ENCODE measurements around the gene STRBP.

The STRBP gene

DNA sequence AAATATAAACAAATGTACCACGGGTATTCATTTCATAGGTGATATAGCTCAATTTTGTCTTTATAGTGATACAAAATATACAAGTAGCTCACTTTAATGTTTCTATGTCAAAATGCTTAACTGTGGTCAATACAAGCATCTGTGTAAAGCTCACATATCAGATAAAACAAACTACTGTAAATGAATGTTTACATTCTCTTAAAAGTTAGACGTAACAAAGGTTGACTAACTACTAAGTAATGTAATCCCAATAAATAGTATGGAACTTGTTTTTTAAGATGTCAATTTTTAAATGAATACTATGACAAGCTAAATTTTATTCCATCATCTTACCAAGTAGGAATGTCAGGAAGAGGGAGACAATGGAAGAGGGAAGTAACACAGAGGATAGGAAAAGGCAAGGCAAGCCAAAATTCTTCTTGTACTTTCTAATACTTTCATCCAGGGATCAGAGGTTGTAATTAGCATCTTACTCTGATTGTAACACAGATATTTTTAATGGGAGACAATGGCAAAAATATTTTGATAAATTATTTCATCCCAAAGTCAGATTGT, 105.5 kb downstream of the STRBP start:
- no peak overlapping the region for H3K4me3 ChIP-seq
- H3K27me3 ChIP-seq = no peaks in the 10 kb centered on the region
- H3K9me3 ChIP-seq = no peaks in the 10 kb centered on the region
- H3K4me1 ChIP-seq = no peaks in the 10 kb centered on the region
- H3K27ac ChIP-seq = no peak overlapping the region
- TF ChIP-seq CTCF (IDR thresholded peaks at IDR 0.05) = no peak
- DNase-seq = no peak
- intact Hi-C loops (cut with DNase I; ENCODE audit: low total_unique reads) = no loop called here
- H3K36me3 ChIP-seq = no peaks in the 10 kb centered on the region

GRCh38 chr9:123162360-123162759, 106.0 kb downstream of the STRBP start:
- TF ChIP-seq CTCF (IDR thresholded peaks at IDR 0.05) = no peak
- Histone ChIP-seq H3K9me3 (no peaks in the 10 kb centered on the region), H3K27ac (no peak overlapping the region), H3K4me1 (no peaks in the 10 kb centered on the region), H3K36me3 (peaks cover 0 to 4% (median 0%) of the 10 kb centered on the region in 3 donors), H3K27me3 (no peaks in the 10 kb centered on the region), H3K4me3 (no peak overlapping the region)
- no peak for DNase-seq
- intact Hi-C loops (cut with DNase I; ENCODE audit: low total_unique reads) = no loop called here

GRCh38 chr9:123157221-123157620, 111.2 kb downstream of the STRBP start:
- DNase-seq = no peak
- Histone ChIP-seq H3K4me1 (no peaks in the 10 kb centered on the region), H3K36me3 (peaks cover 0 to 6% (median 5%) of the 10 kb centered on the region in 3 donors), H3K4me3 (no peak overlapping the region), H3K9me3 (no peaks in the 10 kb centered on the region), H3K27me3 (no peaks in the 10 kb centered on the region), H3K27ac (no peak overlapping the region)
- intact Hi-C loops (cut with DNase I; ENCODE audit: low total_unique reads) = no loop called here
- TF ChIP-seq CTCF (IDR thresholded peaks at IDR 0.05) = no peak

- no peak for TF ChIP-seq CTCF (IDR thresholded peaks at IDR 0.05)
- intact Hi-C loops (cut with DNase I; ENCODE audit: low total_unique reads) = no loop called here
- H3K9me3 ChIP-seq = peaks cover 0 to 5% (median 0%) of the 10 kb centered on the region in 3 donors
- peaks cover 0 to 5% (median 0%) of the 10 kb centered on the region in 3 donors for H3K36me3 ChIP-seq
- no peaks in the 10 kb centered on the region for H3K4me1 ChIP-seq
- no peak for DNase-seq
- H3K27ac ChIP-seq = no peak overlapping the region
- no peaks in the 10 kb centered on the region for H3K27me3 ChIP-seq
- H3K4me3 ChIP-seq = no peak overlapping the region
Observed at GRCh38 chr9:123150708-123151503, 117.5 kb downstream of the STRBP start.

DNA sequence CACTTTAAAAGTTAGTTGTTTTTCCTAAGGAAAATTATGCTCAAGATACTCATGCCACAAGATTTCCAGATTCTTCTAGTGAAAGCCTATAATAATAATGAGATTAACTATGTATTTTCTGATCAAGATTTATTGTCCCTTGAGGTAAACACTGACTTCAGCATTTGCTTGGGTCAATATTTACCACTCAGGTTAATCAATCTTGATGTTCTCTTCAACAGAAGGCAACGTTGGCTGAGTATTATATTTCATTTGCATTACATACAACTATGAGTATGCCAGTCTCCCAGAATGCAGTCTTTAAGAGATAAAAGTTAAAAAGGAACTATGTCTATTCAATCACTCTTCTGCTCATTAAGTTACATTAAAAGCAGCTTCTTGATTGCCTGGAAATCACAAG, 119.3 kb downstream of the STRBP start:
- intact Hi-C loops (cut with DNase I; ENCODE audit: low total_unique reads) = no loop called here
- peaks cover 0 to 5% (median 0%) of the 10 kb centered on the region in 3 donors for H3K9me3 ChIP-seq
- H3K27ac ChIP-seq = no peak overlapping the region
- no peaks in the 10 kb centered on the region for H3K27me3 ChIP-seq
- H3K36me3 ChIP-seq = peaks cover 0 to 5% (median 0%) of the 10 kb centered on the region in 3 donors
- H3K4me1 ChIP-seq = no peaks in the 10 kb centered on the region
- H3K4me3 ChIP-seq = no peak overlapping the region
- no peak for TF ChIP-seq CTCF (IDR thresholded peaks at IDR 0.05)
- DNase-seq = no peak

Data from tibial artery (tissue), 4 donors.